ENCODE measurements around the gene CCDC144A.
"Not testable (repeated sequence)": the region's sequence is repeated elsewhere in the genome, so short reads cannot be mapped to it uniquely, and the experiment has no call there.

The CCDC144A gene

DNA sequence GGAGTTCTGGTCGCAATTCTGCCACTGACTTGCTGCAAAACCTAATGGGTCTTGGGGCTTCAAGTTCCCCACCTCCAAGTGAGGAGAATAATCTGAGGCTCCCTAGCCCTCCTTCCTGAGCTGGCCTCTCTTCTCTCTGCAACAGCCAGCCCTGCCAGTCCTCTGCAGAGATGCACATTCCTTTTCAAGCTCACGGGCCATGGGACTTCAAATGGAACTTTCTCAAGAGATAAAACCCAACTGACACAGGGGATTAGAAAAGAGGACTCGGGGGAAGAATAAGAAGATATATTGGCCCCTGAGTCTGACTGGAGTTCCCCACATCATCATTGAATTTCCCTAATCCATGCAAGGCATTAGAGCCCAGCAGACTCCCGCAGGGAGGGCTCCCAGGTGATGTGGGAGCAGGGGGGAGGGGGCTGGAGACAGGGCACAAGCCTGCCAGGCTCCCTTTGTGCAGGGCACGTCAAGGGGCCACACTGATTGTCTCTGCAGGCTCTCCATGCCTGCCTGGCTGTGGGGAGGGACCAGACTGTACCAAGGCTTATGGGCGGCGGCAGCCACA is 131.0 kb downstream of the CCDC144A start:
- DNase-seq: no peak

- not testable (repeated sequence) for DNase-seq
Observed at GRCh38 chr17:16822133-16822532, 132.1 kb downstream of the CCDC144A start.

GRCh38 chr17:16823768-16824406 is 133.8 kb downstream of the CCDC144A start:
- DNase-seq: not testable (repeated sequence)

All from eye (tissue), 1 donor.